OCI-LY7 (cell line): Measurements from ENCODE around the gene CPD. TPM values are rescaled to one million over a fixed set of nuclear protein-coding genes. Genes with fewer than 3 reads are reported as not detected.
A peak's percentile ranks its signal among the peaks of the same experiment; 100 is the strongest.

Experiments used
- BruUV-seq: library from RNA; stranded (reverse); fragments of 400-500 nt; replicated peaks from 2 replicates; lab custom pipeline; 2021; lab: Mats Ljungman, UMichigan
- CTCF ChIA-PET: fragments of 300-600 bp; sonication (Branson Sonifier 250); formaldehyde crosslinking; loops from one replicate; lab custom pipeline; 2022; ENCODE audit warnings: antibody characterized with exemption; ENCODE audit not compliant: unreplicated experiment; lab: Charles Lee
- POLR2A ChIA-PET: fragments of 300-600 bp; sonication (Branson Sonifier 250); formaldehyde crosslinking; loops from one replicate; lab custom pipeline; 2022; ENCODE audit warnings: antibody characterized with exemption; lab: Charles Lee
- DNase-seq: peaks from one replicate; pipeline ENCODE4 v3.0.0-alpha.2; 2015; ENCODE audit warnings: low spot score
- H2AFZ ChIP-seq: fragments of 200-600 bp; sonication (generic), shearing (Covaris generic); 2 replicates; pipeline ENCODE4 v1.6.1; 2014; ENCODE audit warnings: mild to moderate bottlenecking, antibody characterized with exemption, low read length, moderate library complexity
- H3K27ac ChIP-seq: fragments of 200-600 bp; sonication (generic); 2 replicates; pipeline ENCODE4 v1.5.1; 2014; ENCODE audit warnings: mixed run types, low read depth, mild to moderate bottlenecking, moderate library complexity, low read length, inconsistent platforms; ENCODE audit not compliant: poor library complexity, severe bottlenecking
- H3K36me3 ChIP-seq: fragments of 200-600 bp; sonication (generic); 2 replicates; pipeline ENCODE4 v1.6.1; 2014; ENCODE audit warnings: mild to moderate bottlenecking, antibody characterized with exemption, low read length, moderate library complexity, mixed read lengths; ENCODE audit not compliant: insufficient read depth
- H3K4me1 ChIP-seq: fragments of 200-600 bp; sonication (generic); 2 replicates; pipeline ENCODE4 v1.5.1; 2014; ENCODE audit warnings: mild to moderate bottlenecking, low read length; ENCODE audit not compliant: insufficient read depth, poor library complexity, severe bottlenecking
- H3K4me2 ChIP-seq: fragments of 200-600 bp; sonication (generic); 2 replicates; pipeline ENCODE4 v1.6.1; 2014; ENCODE audit warnings: mild to moderate bottlenecking, low read length
- H3K4me3 ChIP-seq: fragments of 200-600 bp; sonication (generic); 2 replicates; pipeline ENCODE4 v1.5.1; 2014; ENCODE audit warnings: mild to moderate bottlenecking, low read depth, low read length; ENCODE audit not compliant: poor library complexity, severe bottlenecking
- H3K79me2 ChIP-seq: fragments of 200-600 bp; sonication (generic); 2 replicates; pipeline ENCODE4 v1.6.1; 2016; ENCODE audit warnings: low read depth, mild to moderate bottlenecking, low read length, moderate library complexity, mixed read lengths; ENCODE audit not compliant: insufficient read depth
- H3K9me2 ChIP-seq: fragments of 200-600 bp; sonication (generic); 2 replicates; pipeline ENCODE4 v1.6.1; 2016; ENCODE audit warnings: mild to moderate bottlenecking, low read length, mixed read lengths; ENCODE audit not compliant: insufficient read depth
- H3K9me3 ChIP-seq: fragments of 200-600 bp; sonication (generic); 2 replicates; pipeline ENCODE4 v1.6.1; 2014; ENCODE audit warnings: mild to moderate bottlenecking, mixed run types, low read length, mixed read lengths
- H4K20me1 ChIP-seq: fragments of 200-600 bp; sonication (generic); 2 replicates; pipeline ENCODE4 v1.6.1; 2014; ENCODE audit warnings: mild to moderate bottlenecking, antibody characterized with exemption, low read length, moderate library complexity, mixed read lengths; ENCODE audit not compliant: insufficient read depth
- EZH2phosphoT487 ChIP-seq: fragments of 200-600 bp; sonication (generic); IDR thresholded peaks from 2 replicates; pipeline ENCODE4 v1.6.1; 2018; ENCODE audit warnings: low read depth, borderline replicate concordance, mild to moderate bottlenecking, mixed run types, antibody characterized with exemption, low read length, moderate library complexity, mixed read lengths
- intact Hi-C: fragments of 100-400 bp; cut with micrococcal nuclease; formaldehyde crosslinking; loops from one replicate; pipeline ENCODE4 v1.10.0; 2022; ENCODE audit not compliant: unreplicated experiment
- total RNA-seq, 2 experiments: library from RNA; depleted of rRNA in 1 of 2; stranded (reverse); fragments of >200 nt in 1 of 2; shearing (Covaris generic) in 1 of 2; gene quantifications; 2 replicates each; pipeline ENCODE4 v1.2.3, GENCODE V29; 2014 to 2022
- TF ChIP-seq, protein P1 (sequence below): fragments of 200-600 bp; sonication (generic); conservative IDR thresholded peaks from 2 replicates; pipeline ENCODE4 v1.5.1; 2014; ENCODE audit warnings: mild to moderate bottlenecking, antibody characterized with exemption, low read length, moderate library complexity, mixed read lengths

The CPD gene
- total RNA-seq, 2 experiments from 2014 or later: 16.4 to 24.0 TPM

DNA sequence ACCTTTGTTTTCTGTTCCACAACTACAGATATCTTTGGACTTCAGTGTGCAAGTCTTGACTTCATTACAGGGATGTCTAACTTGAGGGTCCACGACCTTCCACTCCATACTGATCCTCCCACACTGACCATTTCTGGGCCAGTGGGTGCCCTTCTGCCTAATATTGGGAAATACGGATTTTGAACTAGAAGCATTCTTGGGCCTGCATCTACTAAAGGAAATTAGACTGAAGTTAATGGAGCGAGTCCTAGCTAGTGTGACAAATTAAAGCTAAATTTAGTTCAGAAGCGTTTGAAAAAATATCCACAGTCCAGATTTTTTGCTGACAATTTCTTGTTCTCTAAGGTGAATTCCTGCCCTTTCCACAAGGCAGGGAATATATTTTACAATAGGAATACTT lies 34.9 kb upstream of the CPD start:
- no peaks in the 10 kb centered on the region for H3K36me3 ChIP-seq
- no peak overlapping the region for H3K4me3 ChIP-seq
- peak overlapping the region; percentile 29; the same call in 1 of the 2 replicates for H2AFZ ChIP-seq
- H3K4me1 ChIP-seq: no peaks in the 10 kb centered on the region
- ChIA-PET CTCF (no interaction called here), POLR2A (no interaction called here)
- H3K9me3 ChIP-seq: no peaks in the 10 kb centered on the region
- H3K27ac ChIP-seq: no peak overlapping the region
- DNase-seq: no peak
- intact Hi-C loops: loop anchor here (5.0 to 10.0 kb wide), 3 partner anchors 134 to 374 kb away; partner anchors contain the start of gene GOSR1
- TF ChIP-seq, protein P1, sequence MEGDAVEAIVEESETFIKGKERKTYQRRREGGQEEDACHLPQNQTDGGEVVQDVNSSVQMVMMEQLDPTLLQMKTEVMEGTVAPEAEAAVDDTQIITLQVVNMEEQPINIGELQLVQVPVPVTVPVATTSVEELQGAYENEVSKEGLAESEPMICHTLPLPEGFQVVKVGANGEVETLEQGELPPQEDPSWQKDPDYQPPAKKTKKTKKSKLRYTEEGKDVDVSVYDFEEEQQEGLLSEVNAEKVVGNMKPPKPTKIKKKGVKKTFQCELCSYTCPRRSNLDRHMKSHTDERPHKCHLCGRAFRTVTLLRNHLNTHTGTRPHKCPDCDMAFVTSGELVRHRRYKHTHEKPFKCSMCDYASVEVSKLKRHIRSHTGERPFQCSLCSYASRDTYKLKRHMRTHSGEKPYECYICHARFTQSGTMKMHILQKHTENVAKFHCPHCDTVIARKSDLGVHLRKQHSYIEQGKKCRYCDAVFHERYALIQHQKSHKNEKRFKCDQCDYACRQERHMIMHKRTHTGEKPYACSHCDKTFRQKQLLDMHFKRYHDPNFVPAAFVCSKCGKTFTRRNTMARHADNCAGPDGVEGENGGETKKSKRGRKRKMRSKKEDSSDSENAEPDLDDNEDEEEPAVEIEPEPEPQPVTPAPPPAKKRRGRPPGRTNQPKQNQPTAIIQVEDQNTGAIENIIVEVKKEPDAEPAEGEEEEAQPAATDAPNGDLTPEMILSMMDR: no peak
- no peak for TF ChIP-seq EZH2phosphoT487
- no peak overlapping the region for H3K4me2 ChIP-seq
- H3K9me2 ChIP-seq: no peaks in the 10 kb centered on the region
- H3K79me2 ChIP-seq: no peaks in the 10 kb centered on the region
- no TSS peak for BruUV-seq
- no peaks in the 10 kb centered on the region for H4K20me1 ChIP-seq

DNA sequence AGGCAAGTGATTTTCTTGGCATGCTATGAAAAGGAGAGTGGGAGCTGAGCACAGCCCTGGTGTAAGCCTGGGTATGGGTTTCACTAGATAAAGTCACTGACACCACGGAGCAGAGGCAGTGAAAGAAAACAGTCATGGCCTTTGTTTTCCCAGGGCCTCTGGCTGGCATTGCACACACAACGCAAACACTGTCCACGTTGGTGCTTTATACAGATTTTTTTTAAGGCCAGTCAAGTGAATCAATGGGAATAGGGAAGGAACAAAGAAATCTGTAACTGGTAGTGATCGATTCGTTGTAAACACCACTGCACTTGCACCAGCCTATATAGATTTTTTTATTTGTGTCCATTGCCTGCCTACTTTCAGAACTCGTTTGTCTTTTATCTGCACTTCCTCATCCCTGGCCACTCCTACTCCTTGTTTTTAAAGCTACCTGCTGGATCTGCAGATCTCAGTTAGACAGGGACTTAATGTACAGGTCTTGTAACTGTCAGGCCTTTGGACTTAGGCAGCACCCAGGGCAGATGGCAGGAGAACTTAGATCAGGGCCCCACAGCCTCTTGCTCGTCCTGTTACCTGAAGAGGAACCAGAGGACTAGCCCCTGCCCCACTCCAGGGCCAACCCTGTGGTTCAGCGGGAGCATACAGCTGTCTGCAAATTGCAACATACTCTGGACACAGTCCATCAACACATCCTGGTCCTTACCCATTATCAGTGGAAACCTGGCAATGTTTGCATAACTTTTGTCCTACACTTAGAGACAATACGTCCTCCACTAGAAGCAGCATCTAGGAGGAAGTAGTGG lies 34.2 kb upstream of the CPD start:
- Histone ChIP-seq H4K20me1 (no peaks in the 10 kb centered on the region), H2AFZ (peak overlapping the region; percentile 29), H3K4me2 (no peak overlapping the region), H3K4me3 (no peak overlapping the region), H3K36me3 (no peaks in the 10 kb centered on the region), H3K9me3 (no peaks in the 10 kb centered on the region), H3K27ac (no peak overlapping the region), H3K9me2 (no peaks in the 10 kb centered on the region), H3K4me1 (no peaks in the 10 kb centered on the region), H3K79me2 (no peaks in the 10 kb centered on the region)
- intact Hi-C loops: loop anchor here (5.0 to 10.0 kb wide), 3 partner anchors 133 to 373 kb away; partner anchors contain the start of gene GOSR1
- no TSS peak for BruUV-seq
- ChIA-PET CTCF (no interaction called here), POLR2A (interaction anchor here (0.6 kb wide), 2 partner anchors 24 to 246 kb away, joined by 4 to 6 read pairs; no protein-coding TSS in a partner anchor)
- no peak for DNase-seq
- TF ChIP-seq, protein P1: no peak
- no peak for TF ChIP-seq EZH2phosphoT487

DNA sequence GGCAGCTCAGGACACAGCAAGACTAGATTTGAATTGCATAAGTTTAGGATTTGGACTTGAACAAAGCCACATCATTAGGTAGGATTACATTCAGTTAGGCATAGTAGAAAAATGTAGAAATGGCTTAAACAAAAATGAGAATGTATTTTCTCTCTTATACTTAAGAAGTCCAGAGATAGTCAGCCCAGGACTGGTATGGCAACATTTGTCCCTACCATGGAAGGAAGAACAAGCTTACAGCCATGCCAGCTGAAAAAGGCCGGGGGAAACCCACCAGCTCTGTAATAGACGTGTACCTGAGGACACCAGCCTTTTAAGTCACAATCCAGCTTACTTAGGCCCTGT lies 33.7 kb upstream of the CPD start:
- no peak overlapping the region for H3K4me2 ChIP-seq
- intact Hi-C loops: loop anchor here (10.0 kb wide), 1 partner anchor 210 kb away; no protein-coding TSS in a partner anchor
- no peaks in the 10 kb centered on the region for H4K20me1 ChIP-seq
- TF ChIP-seq, protein P1: no peak
- TF ChIP-seq EZH2phosphoT487: no peak
- no peak for DNase-seq
- no peaks in the 10 kb centered on the region for H3K9me2 ChIP-seq
- ChIA-PET POLR2A (interaction anchor here (0.6 to 1.2 kb wide), 2 partner anchors 19 to 24 kb away, joined by 4 read pairs; no protein-coding TSS in a partner anchor), CTCF (no interaction called here)
- H3K4me3 ChIP-seq: no peak overlapping the region
- H3K36me3 ChIP-seq: no peaks in the 10 kb centered on the region
- no peaks in the 10 kb centered on the region for H3K9me3 ChIP-seq
- peak overlapping the region; percentile 29 for H2AFZ ChIP-seq
- H3K79me2 ChIP-seq: no peaks in the 10 kb centered on the region
- H3K27ac ChIP-seq: no peak overlapping the region
- H3K4me1 ChIP-seq: no peaks in the 10 kb centered on the region
- no TSS peak for BruUV-seq
